ENCODE data around the gene ACSM5. TPM values are rescaled to one million over a fixed set of nuclear protein-coding genes. Genes with fewer than 3 reads are reported as not detected.
A peak's percentile ranks its signal among the peaks of the same experiment; 100 is the strongest.
"Not testable (repeated sequence)": the region's sequence is repeated elsewhere in the genome, so short reads cannot be mapped to it uniquely, and the experiment has no call there.

Gene ACSM5
- total and polyA plus RNA-seq, 2 of the 8 experiments (the other 6 are each of a cell fraction or from before 2014, with no cell fraction given): not detected

DNA sequence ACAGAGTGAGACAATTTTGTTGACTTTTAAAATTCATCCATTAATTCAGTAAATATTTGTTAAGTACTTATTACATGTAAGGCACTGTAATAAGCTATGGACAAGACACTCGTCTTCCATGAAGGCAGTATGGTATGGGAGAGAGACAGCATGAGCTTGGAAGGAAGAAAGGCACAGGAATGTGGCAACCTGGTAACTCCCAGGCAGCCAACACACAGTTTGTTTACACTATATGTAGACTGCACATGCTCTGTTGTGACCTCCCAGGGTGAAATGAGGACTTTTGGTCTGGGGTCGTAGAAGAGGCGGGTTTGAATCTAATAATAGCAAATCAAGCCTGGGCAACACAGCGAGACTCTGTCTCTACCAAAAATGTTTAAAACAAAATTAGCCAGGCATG, 51.0 kb downstream of the ACSM5 start:
- H4K5ac ChIP-seq (ENCODE audit: insufficient read length, low read depth, low read length); CTCF ChIA-PET (ENCODE audit: partially characterized antibody); H4K91ac ChIP-seq (replicated peaks; ENCODE audit: insufficient read length, low read length); H3K9ac ChIP-seq (replicated peaks in 1 of 4; ENCODE audit: extremely low read depth in 1 of 4, low read depth in 3 of 4, low read length in 3 of 4); H2BK120ac ChIP-seq (replicated peaks; ENCODE audit: low read depth, low read length); H3K56ac ChIP-seq (replicated peaks; ENCODE audit: insufficient read length, low read depth, low read length); H2AK5ac ChIP-seq (ENCODE audit: low read depth, low read length); H3K79me2 ChIP-seq (ENCODE audit: control insufficient read depth in 1 of 2, insufficient read depth in 2 of 2, low read length in 2 of 2); H3K4me1 ChIP-seq (replicated peaks in 1 of 4; ENCODE audit: control insufficient read depth in 3 of 4, insufficient read depth in 4 of 4, low read length in 3 of 4); H3K36me3 ChIP-seq (ENCODE audit: control insufficient read depth in 2 of 4, insufficient read depth in 4 of 4, low read length in 3 of 4); H3K4ac ChIP-seq (replicated peaks; ENCODE audit: insufficient read length, low read depth, low read length); H4K20me1 ChIP-seq (replicated peaks in 1 of 2; ENCODE audit: control insufficient read depth in 1 of 2, insufficient read depth in 2 of 2, low read length in 2 of 2); H3K23ac ChIP-seq (ENCODE audit: insufficient read length); H3K9me3 ChIP-seq (ENCODE audit: insufficient read depth in 2 of 2, low read depth in 1 of 2, low read length in 1 of 2); DNase-seq (ENCODE audit: low read depth in 1 of 2, low spot score in 2 of 2); H3K27me3 ChIP-seq (replicated peaks in 1 of 4; ENCODE audit: control insufficient read depth in 3 of 4, extremely low read depth in 1 of 4, insufficient read depth in 3 of 4, low read length in 3 of 4); H2BK5ac ChIP-seq (ENCODE audit: low read depth, low read length); H3K79me1 ChIP-seq (ENCODE audit: low read depth, low read length); H3K23me2 ChIP-seq (ENCODE audit: low read depth, low read length); H2BK20ac ChIP-seq (ENCODE audit: low read length); H2BK15ac ChIP-seq (ENCODE audit: low read length); H4K8ac ChIP-seq (ENCODE audit: extremely low read depth, insufficient read depth, low read length); H2AFZ ChIP-seq (ENCODE audit: low read length); H2BK12ac ChIP-seq (ENCODE audit: low read depth, low read length); H3K27ac ChIP-seq (ENCODE audit: low read depth, low read length); POLR2A ChIA-PET (ENCODE audit: partially characterized antibody); H3K18ac ChIP-seq (ENCODE audit: extremely low read depth, low read length); H3K4me3 ChIP-seq (ENCODE audit: extremely low read depth in 1 of 4, insufficient read depth in 2 of 4, low read depth in 3 of 4, low read length in 4 of 4); H3K14ac ChIP-seq (ENCODE audit: insufficient read length); H3K4me2 ChIP-seq (ENCODE audit: insufficient read depth in 1 of 2, low read depth in 2 of 2, low read length in 2 of 2): not testable (repeated sequence)
- peak; percentile 50 for FAIRE-seq
- 79% methylated on average over 3 of the region's 4 CpGs; no CpG with 5 or more reads in 1 of the 2 experiments for WGBS, 2 experiments (ENCODE audit: extremely low coverage in 1 of 2, insufficient coverage in 1 of 2, insufficient read length in 1 of 2, insufficient replicate concordance in 2 of 2, low coverage in 1 of 2, low lambda C conversion rate in 2 of 2, missing lambda C conversion rate in 1 of 2)

DNA sequence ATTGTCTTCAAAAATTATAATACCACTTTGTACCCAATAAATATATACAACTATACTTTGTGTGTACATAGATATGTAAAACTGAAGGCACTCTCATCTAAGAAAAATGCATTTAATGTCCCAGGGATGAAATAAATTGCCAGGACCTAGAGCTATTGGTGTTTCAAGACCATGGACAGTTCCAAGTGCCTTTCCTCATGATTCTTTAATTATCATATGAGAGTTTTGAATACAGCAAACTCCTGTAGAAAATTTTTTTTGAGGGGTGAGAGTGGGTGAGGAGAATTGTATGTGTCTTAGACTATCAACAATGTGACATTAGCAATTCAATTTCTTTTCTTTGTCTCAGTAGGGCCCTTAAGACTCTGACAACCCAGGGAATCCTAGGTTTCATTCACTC, 59.6 kb downstream of the ACSM5 start:
- H3K79me1 ChIP-seq (ENCODE audit: low read depth, low read length); DNase-seq (ENCODE audit: low read depth in 1 of 2, low spot score in 2 of 2); H3K36me3 ChIP-seq (ENCODE audit: control insufficient read depth in 2 of 4, insufficient read depth in 4 of 4, low read length in 3 of 4); POLR2A ChIA-PET (ENCODE audit: partially characterized antibody); H3K56ac ChIP-seq (replicated peaks; ENCODE audit: insufficient read length, low read depth, low read length); H2BK5ac ChIP-seq (ENCODE audit: low read depth, low read length); H3K9me3 ChIP-seq (ENCODE audit: insufficient read depth in 2 of 2, low read depth in 1 of 2, low read length in 1 of 2); H3K4me3 ChIP-seq (ENCODE audit: extremely low read depth in 1 of 4, insufficient read depth in 2 of 4, low read depth in 3 of 4, low read length in 4 of 4); H2AK5ac ChIP-seq (ENCODE audit: low read depth, low read length); H2BK12ac ChIP-seq (ENCODE audit: low read depth, low read length); H3K27ac ChIP-seq (ENCODE audit: low read depth, low read length); H3K23ac ChIP-seq (ENCODE audit: insufficient read length); H4K8ac ChIP-seq (ENCODE audit: extremely low read depth, insufficient read depth, low read length); H4K91ac ChIP-seq (replicated peaks; ENCODE audit: insufficient read length, low read length); H3K4me1 ChIP-seq (replicated peaks in 1 of 4; ENCODE audit: control insufficient read depth in 3 of 4, insufficient read depth in 4 of 4, low read length in 3 of 4); H4K20me1 ChIP-seq (replicated peaks in 1 of 2; ENCODE audit: control insufficient read depth in 1 of 2, insufficient read depth in 2 of 2, low read length in 2 of 2); H4K5ac ChIP-seq (ENCODE audit: insufficient read length, low read depth, low read length); H3K4ac ChIP-seq (replicated peaks; ENCODE audit: insufficient read length, low read depth, low read length); H3K18ac ChIP-seq (ENCODE audit: extremely low read depth, low read length); H3K27me3 ChIP-seq (replicated peaks in 1 of 4; ENCODE audit: control insufficient read depth in 3 of 4, extremely low read depth in 1 of 4, insufficient read depth in 3 of 4, low read length in 3 of 4); H2BK20ac ChIP-seq (ENCODE audit: low read length); H2BK120ac ChIP-seq (replicated peaks; ENCODE audit: low read depth, low read length); H3K4me2 ChIP-seq (ENCODE audit: insufficient read depth in 1 of 2, low read depth in 2 of 2, low read length in 2 of 2); FAIRE-seq; H2AFZ ChIP-seq (ENCODE audit: low read length); CTCF ChIA-PET (ENCODE audit: partially characterized antibody); H3K23me2 ChIP-seq (ENCODE audit: low read depth, low read length); H3K14ac ChIP-seq (ENCODE audit: insufficient read length); H2BK15ac ChIP-seq (ENCODE audit: low read length); H3K79me2 ChIP-seq (ENCODE audit: control insufficient read depth in 1 of 2, insufficient read depth in 2 of 2, low read length in 2 of 2); H3K9ac ChIP-seq (replicated peaks in 1 of 4; ENCODE audit: extremely low read depth in 1 of 4, low read depth in 3 of 4, low read length in 3 of 4): not testable (repeated sequence)
